ENCODE results near the gene SMIM15. TPM values are rescaled to one million over a fixed set of nuclear protein-coding genes. Genes with fewer than 3 reads are reported as not detected.
"Not testable (repeated sequence)": the region's sequence is repeated elsewhere in the genome, so short reads cannot be mapped to it uniquely, and the experiment has no call there.

SMIM15 gene, protein sequence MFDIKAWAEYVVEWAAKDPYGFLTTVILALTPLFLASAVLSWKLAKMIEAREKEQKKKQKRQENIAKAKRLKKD
- total RNA-seq (10 to 100 TPM; 88.7 to 91.6 TPM), polyA plus RNA-seq (44.4 TPM)

DNA sequence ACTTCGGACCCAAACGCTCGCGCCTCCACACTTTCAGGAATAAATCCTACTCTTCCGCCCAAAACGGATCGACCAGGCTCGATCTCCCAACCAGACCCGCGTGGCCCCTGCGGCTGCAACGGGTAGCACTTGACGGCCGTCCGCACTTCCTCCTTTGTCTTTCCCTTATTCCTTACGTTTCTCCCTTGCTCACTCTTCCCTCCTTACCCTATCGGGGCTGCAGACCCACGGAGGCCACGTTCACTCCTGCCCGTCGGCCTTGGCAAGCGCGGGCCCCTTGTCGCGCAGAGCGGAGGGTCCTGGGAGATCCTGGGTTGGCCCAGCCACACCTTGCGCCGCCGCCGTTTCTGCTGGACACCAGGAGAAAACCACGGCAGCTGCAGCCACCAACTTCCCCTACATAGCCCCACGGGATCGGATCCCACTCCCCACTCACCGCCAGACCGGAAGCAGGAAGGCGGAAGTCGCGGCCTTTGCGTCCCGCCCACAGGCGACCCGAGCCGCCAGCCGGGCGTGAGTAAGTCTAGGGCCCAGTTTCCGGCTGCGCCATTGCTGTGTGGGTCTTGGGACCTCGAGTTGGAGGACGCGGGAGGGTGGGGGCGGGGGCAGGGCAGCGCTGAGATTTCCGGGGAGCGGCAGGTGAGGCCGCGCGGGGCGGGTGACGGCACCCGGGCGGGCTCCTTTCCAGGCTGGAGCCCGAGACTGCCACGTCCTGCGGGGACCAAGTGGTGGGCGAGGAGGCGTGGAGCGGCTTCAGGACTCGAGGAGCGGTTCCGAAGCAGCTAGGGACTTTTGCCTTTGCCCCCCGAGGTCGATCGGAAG is at the start of gene SMIM15:
Gene SMIM15 (minus strand): TSS at position 459 of the 822 bp plus-strand sequence. CDS start 2,297 bp downstream, outside the sequence.
- DNase-seq = peak; percentile 61 to 86 (median 72)
- Mint-ChIP-seq H3K27ac (peak within 1 kb of the TSS; percentile 88 to 100 (median 96)), H3K4me3 (peak within 1 kb of the TSS; percentile 92 to 99 (median 97)), H3K27me3 (no peaks in the 10 kb centered on the region), H3K36me3 (peaks cover 18 to 43% (median 28%) of the 10 kb centered on the region in 3 donors), H3K4me1 (peaks cover 39 to 60% (median 58%) of the 10 kb centered on the region in 3 donors), H3K9me3 (peaks cover 0 to 2% (median 0%) of the 10 kb centered on the region in 5 donors)
- no peaks in the 10 kb centered on the region for H3K9me3 ChIP-seq (ENCODE audit: low read length)
- H3K4me3 ChIP-seq (ENCODE audit: low read length) = peak within 1 kb of the TSS; percentile 87
- H3K27me3 ChIP-seq (ENCODE audit: insufficient read depth, low read length, poor library complexity, severe bottlenecking) = no peaks in the 10 kb centered on the region
- H3K4me1 ChIP-seq (ENCODE audit: insufficient read depth, low read length) = peaks cover 10% of the 10 kb centered on the region
- peak within 1 kb of the TSS; percentile 86 for H3K27ac ChIP-seq (ENCODE audit: low read depth, low read length)
- POLR2A ChIA-PET = interaction anchor here (0.6 to 2.2 kb wide), 3 partner anchors 169 to 1424 kb away, joined by 3 to 6 read pairs (median 5); no protein-coding TSS in a partner anchor
- CTCF ChIA-PET = no interaction called here
- peaks cover 18% of the 10 kb centered on the region for H3K36me3 ChIP-seq (ENCODE audit: insufficient read depth, low read length)

DNA sequence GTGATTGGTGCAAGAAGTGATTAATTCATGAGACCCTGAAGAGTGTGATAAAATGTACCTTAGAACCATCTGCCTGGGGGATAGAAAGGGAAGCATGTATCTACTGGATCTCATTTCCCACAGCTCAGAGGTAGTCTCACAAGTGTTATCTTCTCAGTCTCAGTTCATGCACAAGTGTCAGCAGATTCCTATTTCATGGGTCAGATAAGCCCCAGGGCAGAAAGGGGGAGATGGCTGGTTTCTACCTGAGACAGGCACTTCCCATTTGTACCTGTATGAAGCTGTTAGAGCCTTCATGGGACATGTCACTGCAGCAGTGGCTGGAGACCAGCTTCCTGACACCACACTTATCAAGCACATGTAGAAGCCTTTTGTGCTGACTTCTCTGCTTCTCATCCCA is 45.6 kb upstream of the SMIM15 start:
- Histone ChIP-seq H3K27ac (ENCODE audit: low read depth, low read length) (no peak overlapping the region), H3K27me3 (ENCODE audit: insufficient read depth, low read length, poor library complexity, severe bottlenecking) (peaks cover 4% of the 10 kb centered on the region), H3K36me3 (ENCODE audit: insufficient read depth, low read length) (no peaks in the 10 kb centered on the region), H3K9me3 (ENCODE audit: low read length) (no peaks in the 10 kb centered on the region), H3K4me3 (ENCODE audit: low read length) (no peak overlapping the region), H3K4me1 (ENCODE audit: insufficient read depth, low read length) (no peaks in the 10 kb centered on the region)
- peaks cover 0 to 11% (median 5%) of the 10 kb centered on the region in 5 donors for H3K9me3 Mint-ChIP-seq
- H3K36me3 Mint-ChIP-seq = peaks cover 0 to 2% (median 0%) of the 10 kb centered on the region in 3 donors
- peaks cover 16 to 42% of the 10 kb centered on the region in 2 donors for H3K27me3 Mint-ChIP-seq
- H3K4me3 Mint-ChIP-seq = no peak overlapping the region
- H3K27ac Mint-ChIP-seq = no peak overlapping the region
- ChIA-PET POLR2A (no interaction called here), CTCF (no interaction called here)
- no peaks in the 10 kb centered on the region for H3K4me1 Mint-ChIP-seq
- no peak for DNase-seq

DNA sequence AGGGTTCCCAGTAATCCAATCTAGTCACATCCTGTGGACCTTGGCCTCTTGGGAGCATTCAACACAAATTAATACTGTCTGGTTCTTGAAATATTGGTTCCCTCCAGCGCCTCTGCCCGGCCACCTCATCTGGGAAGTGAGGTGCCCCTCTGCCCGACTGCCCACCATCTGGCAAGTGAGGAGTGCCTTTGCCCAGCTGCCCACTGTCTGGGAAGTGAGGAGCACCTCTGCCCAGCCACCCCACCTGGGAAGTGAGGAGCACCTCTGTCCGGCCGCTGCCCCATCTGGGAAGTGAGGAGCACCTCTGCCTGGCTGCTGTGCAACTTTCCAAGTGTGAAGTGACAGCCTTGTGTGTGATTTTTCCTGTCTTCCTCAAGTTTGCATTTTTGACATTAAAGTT is 42.7 kb upstream of the SMIM15 start:
- POLR2A ChIA-PET = no interaction called here
- no peaks in the 10 kb centered on the region for H3K4me1 Mint-ChIP-seq
- H3K9me3 Mint-ChIP-seq = peaks cover 0 to 11% (median 5%) of the 10 kb centered on the region in 5 donors
- H3K4me1 ChIP-seq (ENCODE audit: insufficient read depth, low read length) = no peaks in the 10 kb centered on the region
- no peaks in the 10 kb centered on the region for H3K9me3 ChIP-seq (ENCODE audit: low read length)
- H3K27ac ChIP-seq (ENCODE audit: low read depth, low read length) = no peak overlapping the region
- no peaks in the 10 kb centered on the region for H3K36me3 ChIP-seq (ENCODE audit: insufficient read depth, low read length)
- no peak overlapping the region for H3K4me3 ChIP-seq (ENCODE audit: low read length)
- H3K36me3 Mint-ChIP-seq = peaks cover 0 to 2% (median 0%) of the 10 kb centered on the region in 3 donors
- peaks cover 11 to 52% of the 10 kb centered on the region in 2 donors for H3K27me3 Mint-ChIP-seq
- peaks cover 4% of the 10 kb centered on the region for H3K27me3 ChIP-seq (ENCODE audit: insufficient read depth, low read length, poor library complexity, severe bottlenecking)
- CTCF ChIA-PET = no interaction called here
- no peak overlapping the region for H3K27ac Mint-ChIP-seq
- no peak for DNase-seq
- no peak overlapping the region for H3K4me3 Mint-ChIP-seq

DNA sequence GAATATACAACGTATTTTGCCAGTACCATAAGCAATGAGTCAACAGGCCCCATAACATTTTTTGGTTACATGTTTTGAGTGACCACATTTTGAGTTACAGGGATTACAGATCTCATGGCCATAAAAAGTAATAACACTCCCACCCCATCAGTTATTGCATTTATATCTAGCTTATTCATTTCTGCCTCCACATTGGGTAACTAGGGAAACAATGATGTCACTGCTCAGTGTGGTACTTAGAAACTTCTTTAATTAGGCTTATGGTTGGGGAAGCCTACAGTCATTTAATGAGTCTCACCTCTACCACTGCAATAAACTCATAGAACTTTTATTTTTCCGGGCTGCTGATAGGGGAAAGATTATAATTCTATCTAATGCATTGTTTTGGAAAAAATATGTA is 39.9 kb upstream of the SMIM15 start:
- CTCF ChIA-PET = no interaction called here
- Histone ChIP-seq H3K4me3 (ENCODE audit: low read length) (no peak overlapping the region), H3K27ac (ENCODE audit: low read depth, low read length) (no peak overlapping the region), H3K36me3 (ENCODE audit: insufficient read depth, low read length) (no peaks in the 10 kb centered on the region), H3K27me3 (ENCODE audit: insufficient read depth, low read length, poor library complexity, severe bottlenecking) (peaks cover 4% of the 10 kb centered on the region), H3K9me3 (ENCODE audit: low read length) (no peaks in the 10 kb centered on the region), H3K4me1 (ENCODE audit: insufficient read depth, low read length) (no peaks in the 10 kb centered on the region)
- Mint-ChIP-seq H3K36me3 (peaks cover 0 to 12% (median 4%) of the 10 kb centered on the region in 3 donors), H3K4me3 (no peak overlapping the region), H3K4me1 (no peaks in the 10 kb centered on the region), H3K9me3 (peaks cover 11 to 24% (median 16%) of the 10 kb centered on the region in 5 donors), H3K27me3 (peaks cover 12 to 61% of the 10 kb centered on the region in 2 donors), H3K27ac (no peak overlapping the region)
- no peak for DNase-seq
- POLR2A ChIA-PET = no interaction called here

DNA sequence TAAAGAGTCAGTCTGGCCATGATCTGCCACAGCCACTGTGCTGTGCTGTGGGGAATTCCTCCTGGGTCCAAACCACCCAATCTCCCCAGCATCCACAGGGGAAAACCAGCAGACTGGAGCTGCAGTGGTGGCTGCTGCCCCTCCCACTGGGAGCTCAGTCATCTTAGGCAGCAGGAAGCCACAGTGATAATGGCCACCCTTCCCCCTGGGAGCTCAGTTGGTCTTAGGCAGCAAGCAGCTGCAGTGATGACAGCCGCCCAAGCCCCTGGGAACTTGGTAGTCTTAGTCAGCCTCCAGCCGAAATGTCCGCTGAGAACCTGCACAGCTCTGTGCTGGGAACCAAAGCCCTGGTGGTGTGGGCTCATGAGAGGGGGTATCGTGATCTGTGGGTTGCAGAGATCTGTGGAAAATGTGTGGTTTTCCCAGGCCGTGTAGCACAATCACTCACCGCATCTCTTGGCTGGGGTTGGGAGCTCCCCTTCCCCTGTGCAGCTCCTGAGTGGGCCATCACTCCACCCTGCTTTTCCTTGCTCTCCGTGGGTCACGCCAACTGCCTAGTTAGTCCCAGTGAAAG is 38.4 kb upstream of the SMIM15 start:
- Mint-ChIP-seq H3K36me3 (peaks cover 0 to 12% (median 4%) of the 10 kb centered on the region in 3 donors), H3K27me3 (peaks cover 12 to 63% of the 10 kb centered on the region in 2 donors), H3K27ac (no peak overlapping the region), H3K4me1 (no peaks in the 10 kb centered on the region), H3K9me3 (peaks cover 8 to 24% (median 15%) of the 10 kb centered on the region in 5 donors), H3K4me3 (no peak overlapping the region)
- DNase-seq = no peak
- no peak overlapping the region for H3K4me3 ChIP-seq (ENCODE audit: low read length)
- no peaks in the 10 kb centered on the region for H3K9me3 ChIP-seq (ENCODE audit: low read length)
- no peak overlapping the region for H3K27ac ChIP-seq (ENCODE audit: low read depth, low read length)
- H3K27me3 ChIP-seq (ENCODE audit: insufficient read depth, low read length, poor library complexity, severe bottlenecking) = peaks cover 4% of the 10 kb centered on the region
- no peaks in the 10 kb centered on the region for H3K36me3 ChIP-seq (ENCODE audit: insufficient read depth, low read length)
- ChIA-PET POLR2A (no interaction called here), CTCF (no interaction called here)
- H3K4me1 ChIP-seq (ENCODE audit: insufficient read depth, low read length) = no peaks in the 10 kb centered on the region

DNA sequence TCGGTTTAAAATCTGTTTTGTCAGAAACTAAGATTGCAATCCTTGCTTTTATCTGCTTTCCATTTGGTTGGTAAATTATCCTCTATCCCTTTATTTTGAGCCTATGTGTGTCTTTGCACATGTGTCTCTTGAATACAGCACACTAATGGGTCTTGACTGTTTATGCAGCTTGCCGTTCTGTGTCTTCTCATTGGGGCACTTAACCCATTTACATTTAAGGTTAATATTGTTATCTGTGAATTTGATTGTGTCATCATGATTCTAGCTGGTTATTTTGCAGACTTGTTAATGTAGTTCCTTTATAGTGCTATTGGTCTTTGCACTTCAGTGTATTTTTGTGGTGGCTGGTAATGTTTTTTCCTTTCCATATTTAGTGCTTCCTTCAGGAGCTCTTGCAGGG is 36.3 kb upstream of the SMIM15 start:
- Histone ChIP-seq H3K4me3 (ENCODE audit: low read length) (no peak overlapping the region), H3K27ac (ENCODE audit: low read depth, low read length) (no peak overlapping the region), H3K9me3 (ENCODE audit: low read length) (no peaks in the 10 kb centered on the region), H3K27me3 (ENCODE audit: insufficient read depth, low read length, poor library complexity, severe bottlenecking) (peaks cover 4% of the 10 kb centered on the region), H3K4me1 (ENCODE audit: insufficient read depth, low read length) (no peaks in the 10 kb centered on the region), H3K36me3 (ENCODE audit: insufficient read depth, low read length) (no peaks in the 10 kb centered on the region)
- peaks cover 0 to 12% (median 2%) of the 10 kb centered on the region in 3 donors for H3K36me3 Mint-ChIP-seq
- H3K4me3 Mint-ChIP-seq = no peak overlapping the region
- H3K27ac Mint-ChIP-seq = no peak overlapping the region
- ChIA-PET POLR2A (no interaction called here), CTCF (no interaction called here)
- H3K9me3 Mint-ChIP-seq = peaks cover 6 to 19% (median 12%) of the 10 kb centered on the region in 5 donors
- peaks cover 12 to 62% of the 10 kb centered on the region in 2 donors for H3K27me3 Mint-ChIP-seq
- DNase-seq = no peak
- H3K4me1 Mint-ChIP-seq = no peaks in the 10 kb centered on the region

DNA sequence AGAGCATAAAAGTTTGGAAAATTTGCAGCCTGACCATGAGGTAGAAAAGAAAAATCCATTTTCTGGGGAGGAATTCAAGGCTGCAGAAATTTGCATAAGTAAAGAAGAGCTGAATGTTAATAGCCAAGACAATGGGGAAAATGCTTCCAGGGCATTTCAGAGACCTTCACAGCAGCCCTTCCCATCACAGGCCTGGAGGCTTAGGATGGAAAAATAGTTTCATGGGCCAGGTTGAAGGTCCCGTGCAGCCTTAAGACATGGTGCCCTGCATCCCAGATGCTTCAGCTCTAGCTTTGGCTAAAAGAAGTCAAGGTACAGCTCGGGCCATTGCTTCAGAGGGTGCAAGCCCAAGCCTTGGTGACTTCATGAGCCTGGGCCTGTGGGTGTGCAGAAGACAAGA is 25.6 kb upstream of the SMIM15 start:
- H3K27ac ChIP-seq (ENCODE audit: low read depth, low read length); H3K27me3 ChIP-seq (ENCODE audit: insufficient read depth, low read length, poor library complexity, severe bottlenecking); H3K9me3 Mint-ChIP-seq; H3K4me1 ChIP-seq (ENCODE audit: insufficient read depth, low read length); POLR2A ChIA-PET; H3K4me1 Mint-ChIP-seq; H3K4me3 Mint-ChIP-seq; H3K27ac Mint-ChIP-seq; DNase-seq; H3K9me3 ChIP-seq (ENCODE audit: low read length); H3K36me3 ChIP-seq (ENCODE audit: insufficient read depth, low read length); CTCF ChIA-PET; H3K36me3 Mint-ChIP-seq; H3K4me3 ChIP-seq (ENCODE audit: low read length): not testable (repeated sequence)
- H3K27me3 Mint-ChIP-seq = peaks cover 7 to 34% of the 10 kb centered on the region in 2 donors

DNA sequence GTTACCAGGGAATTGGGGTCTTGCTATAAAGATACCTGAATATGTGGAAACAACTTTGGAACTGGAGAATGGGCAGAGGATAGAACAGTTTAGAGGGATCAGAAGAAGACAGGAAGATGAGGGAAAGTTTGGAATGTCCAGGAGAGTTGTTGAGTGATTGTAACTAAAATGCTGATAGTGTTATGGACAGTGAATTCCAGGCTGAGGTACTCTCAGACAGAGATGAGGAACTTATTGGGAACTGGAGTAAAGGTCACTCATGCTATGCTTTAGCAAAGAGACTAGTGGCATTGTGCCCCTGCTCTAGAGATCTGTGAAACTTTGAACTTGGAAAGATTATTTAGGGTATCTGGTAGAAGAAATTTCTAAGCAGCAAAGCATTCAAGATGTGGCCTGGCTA is 25.1 kb upstream of the SMIM15 start:
- peaks cover 7 to 34% of the 10 kb centered on the region in 2 donors for H3K27me3 Mint-ChIP-seq
- H3K27ac ChIP-seq (ENCODE audit: low read depth, low read length); H3K27ac Mint-ChIP-seq; H3K36me3 Mint-ChIP-seq; H3K27me3 ChIP-seq (ENCODE audit: insufficient read depth, low read length, poor library complexity, severe bottlenecking); H3K4me1 Mint-ChIP-seq; POLR2A ChIA-PET; H3K9me3 Mint-ChIP-seq; H3K36me3 ChIP-seq (ENCODE audit: insufficient read depth, low read length); H3K9me3 ChIP-seq (ENCODE audit: low read length); CTCF ChIA-PET; H3K4me3 Mint-ChIP-seq; DNase-seq; H3K4me1 ChIP-seq (ENCODE audit: insufficient read depth, low read length); H3K4me3 ChIP-seq (ENCODE audit: low read length): not testable (repeated sequence)

Data from CD8-positive, alpha-beta memory T cell (primary cell).